Stimulated activated CD8-positive, alpha-beta memory T cell treated with anti-CD3 and anti-CD28 coated beads, Interleukin-15, amount 100 ng/mL, for 48 hours (primary cell): ENCODE data around the gene BSN.
"Not testable (repeated sequence)": the region's sequence is repeated elsewhere in the genome, so short reads cannot be mapped to it uniquely, and the experiment has no call there.

Experiments used
- DNase-seq, 2 donors: peaks; one replicate each; pipeline ENCODE4 v3.0.0-alpha.2; 2020; ENCODE audit warnings: low read depth in 2 of 2

Gene BSN

DNA sequence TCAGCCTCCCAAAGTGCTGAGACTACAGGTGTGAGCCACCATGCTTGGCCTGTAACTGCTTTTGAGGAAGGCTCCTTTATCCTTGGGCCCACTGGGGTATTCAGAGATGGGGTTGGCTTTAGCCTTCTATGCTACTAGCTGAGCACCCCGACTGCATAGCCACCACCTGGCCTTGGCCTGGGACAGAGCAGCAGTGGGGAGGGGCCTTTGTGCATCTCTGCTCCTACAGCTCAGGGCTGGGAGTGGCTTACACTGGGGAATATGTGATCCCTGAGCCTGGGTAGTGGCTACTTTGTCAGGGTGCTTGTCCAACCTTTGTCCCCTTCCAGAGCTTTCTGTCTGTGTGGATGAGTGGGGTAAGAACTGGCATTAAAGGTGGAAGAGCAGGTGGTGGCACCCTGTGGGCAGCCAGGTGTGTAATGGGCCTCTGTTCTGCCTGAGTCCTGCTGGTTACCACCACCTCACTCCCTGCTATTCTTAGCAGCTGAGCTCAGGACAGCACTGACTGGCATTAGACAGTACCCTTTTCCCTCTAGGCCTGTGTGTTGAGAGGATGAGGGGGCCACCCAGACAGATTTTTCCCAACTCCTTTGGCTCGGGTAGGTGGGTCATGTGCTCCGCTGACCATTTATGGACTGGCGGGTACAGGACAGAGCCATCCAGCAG is 141.2 kb downstream of the BSN start:
- DNase-seq = not testable (repeated sequence)

DNA sequence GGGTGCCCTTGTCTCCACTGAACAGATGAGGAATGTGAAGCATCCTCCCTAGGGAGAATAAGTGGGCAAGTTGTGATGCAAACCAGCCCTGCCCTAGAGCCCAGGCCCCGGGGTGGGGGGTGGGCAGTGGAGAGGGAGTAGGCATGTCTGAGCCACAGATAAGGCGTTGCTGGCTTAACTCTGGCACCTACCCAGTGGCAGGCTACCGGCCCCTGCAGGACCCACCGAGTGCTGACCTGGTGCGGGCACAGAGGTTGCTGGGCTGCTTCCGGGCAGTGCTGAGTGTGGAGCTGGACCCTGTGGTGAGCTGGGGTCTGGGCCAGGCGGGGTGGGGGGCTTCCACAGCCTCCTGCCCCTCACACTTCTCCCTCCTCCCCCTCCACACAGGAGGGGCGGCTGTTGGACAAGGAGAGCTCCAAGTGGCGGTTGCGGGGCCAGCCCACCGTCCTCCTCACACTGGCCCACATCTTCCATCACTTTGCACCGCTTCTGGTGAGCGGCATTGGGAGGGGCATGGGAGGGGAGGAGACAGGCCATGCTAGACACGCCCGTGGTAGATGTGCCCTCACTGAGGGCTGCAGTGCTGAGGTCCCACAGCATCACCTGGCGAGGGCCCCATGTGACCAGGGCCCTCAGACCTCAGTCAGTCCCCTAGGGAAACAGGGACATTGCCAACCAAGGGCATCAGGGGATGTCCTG is 145.2 kb downstream of the BSN start:
- DNase-seq = no peak

DNA sequence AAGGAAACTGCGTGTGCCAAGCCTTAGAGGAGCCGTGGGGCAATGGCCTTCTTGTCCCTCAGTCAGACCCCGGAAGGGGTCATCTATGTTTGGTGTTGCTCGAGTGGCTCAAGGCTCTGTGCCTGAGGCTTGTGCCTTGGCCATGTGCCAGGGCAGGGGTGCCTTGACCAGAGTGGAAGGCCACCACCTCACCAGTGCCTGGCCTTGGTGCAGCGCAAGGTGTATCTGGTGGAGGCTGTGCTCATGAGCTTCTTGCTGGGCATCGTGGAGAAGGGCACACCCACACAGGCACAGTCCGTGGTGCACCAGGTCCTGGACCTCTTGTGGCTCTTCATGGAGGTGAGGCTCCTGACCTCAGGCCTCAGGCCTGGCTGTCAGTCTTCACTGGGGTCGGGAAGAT is 145.7 kb downstream of the BSN start:
- no peak for DNase-seq

DNA sequence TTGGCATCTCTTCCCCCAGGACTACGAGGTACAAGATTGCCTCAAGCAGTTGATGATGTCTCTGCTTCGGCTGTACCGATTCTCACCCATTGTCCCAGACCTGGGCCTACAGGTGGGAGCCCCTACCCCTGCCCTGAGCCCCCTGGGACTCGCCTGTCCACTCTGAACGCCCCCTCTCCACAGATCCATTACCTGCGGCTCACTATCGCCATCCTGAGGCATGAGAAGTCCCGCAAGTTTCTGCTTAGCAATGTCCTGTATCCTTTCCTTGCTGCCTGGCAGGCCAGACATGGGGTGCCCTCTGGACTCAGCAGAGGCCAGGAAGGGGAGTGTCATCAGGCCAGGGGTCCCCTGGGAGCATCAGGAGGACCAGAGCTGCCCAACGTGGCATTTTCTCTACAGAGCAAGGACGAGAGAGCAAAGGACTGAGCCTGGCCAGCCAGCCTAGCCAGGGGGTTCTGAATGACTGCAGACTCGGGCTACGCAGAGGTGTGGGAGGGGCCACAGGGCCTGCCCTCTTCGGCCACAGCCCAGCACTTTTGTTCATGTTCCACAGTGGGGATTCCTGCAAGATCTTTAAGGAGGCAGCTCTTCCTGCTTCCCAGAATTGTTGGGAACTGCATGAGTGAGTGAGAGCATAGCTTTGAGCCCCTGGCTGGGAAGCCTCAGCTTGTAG is 146.3 kb downstream of the BSN start:
- no peak for DNase-seq

DNA sequence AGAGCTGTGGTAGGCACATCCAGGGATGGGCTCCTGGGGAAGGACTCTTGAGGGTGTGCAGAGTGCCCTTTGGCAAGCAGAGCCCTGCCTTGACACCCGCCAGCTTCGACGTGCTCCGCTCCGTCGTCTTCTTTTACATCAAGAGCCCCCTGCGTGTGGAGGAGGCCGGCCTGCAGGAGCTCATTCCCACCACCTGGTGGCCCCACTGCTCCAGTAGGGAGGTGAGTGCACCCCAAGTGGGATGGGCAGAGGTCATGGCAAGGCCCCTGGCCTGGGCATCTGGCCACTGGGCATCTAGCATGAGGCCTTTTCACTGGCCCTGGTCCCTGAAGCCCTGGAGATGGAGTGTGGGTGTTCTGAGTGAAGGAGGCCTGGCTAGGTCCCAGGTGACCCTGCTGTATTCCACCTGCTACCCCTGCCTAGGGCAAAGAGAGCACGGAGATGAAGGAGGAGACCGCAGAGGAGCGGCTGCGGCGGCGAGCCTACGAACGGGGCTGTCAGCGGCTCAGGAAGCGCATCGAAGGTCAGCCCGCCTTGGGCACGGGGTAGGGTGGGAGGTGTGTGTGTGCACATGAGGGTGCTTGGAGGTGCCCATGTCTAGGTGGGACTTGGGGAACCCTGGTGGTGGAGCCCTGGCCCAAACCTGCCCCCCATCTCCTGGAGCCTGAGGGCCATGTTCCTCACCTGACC is 147.3 kb downstream of the BSN start:
- DNase-seq = no peak

DNA sequence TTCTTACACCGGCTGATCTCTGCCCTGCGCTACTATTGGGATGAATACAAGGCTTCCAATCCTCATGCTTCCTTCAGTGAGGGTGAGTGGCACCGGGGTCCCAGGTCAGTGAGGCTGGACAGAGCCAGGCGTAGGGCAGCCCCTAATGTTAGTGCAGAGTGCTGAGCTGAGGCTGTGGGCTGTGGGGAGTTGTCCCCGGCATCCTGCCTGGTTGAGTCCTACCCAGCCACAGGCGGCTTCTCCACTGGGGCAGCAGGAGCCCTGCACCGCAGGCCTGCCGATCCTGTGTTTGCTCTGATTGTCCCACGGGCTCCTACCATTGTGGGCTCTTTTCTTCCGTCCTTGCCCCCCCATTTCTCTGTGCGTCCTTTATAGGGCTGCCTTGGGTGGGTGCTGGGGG is 148.4 kb downstream of the BSN start:
- no peak for DNase-seq

DNA sequence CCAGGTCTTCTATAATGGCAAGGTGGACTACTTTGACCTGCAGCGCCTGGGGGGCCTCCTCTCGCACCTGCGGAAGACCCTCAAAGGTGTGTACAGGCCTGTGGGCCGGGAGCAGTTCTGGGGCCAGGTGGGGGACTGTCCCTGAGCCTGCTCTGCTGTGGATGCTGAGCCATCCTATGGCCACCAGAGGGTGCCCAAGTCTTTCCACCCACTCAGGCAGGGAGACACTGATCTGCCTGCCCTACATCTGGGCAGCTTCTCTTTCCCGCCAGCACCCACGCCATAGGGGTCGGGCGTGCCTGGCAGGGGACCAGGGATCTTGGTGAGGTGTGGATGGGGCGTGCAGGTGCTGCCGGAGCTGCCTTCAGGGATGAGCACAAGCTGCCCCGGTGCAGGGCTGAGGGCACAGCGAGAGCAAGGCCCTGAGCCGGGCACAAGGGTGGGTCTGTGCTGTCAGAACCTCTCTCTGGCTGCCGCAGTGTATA is 149.2 kb downstream of the BSN start:
- peak; percentile 38 to 42 for DNase-seq

DNA sequence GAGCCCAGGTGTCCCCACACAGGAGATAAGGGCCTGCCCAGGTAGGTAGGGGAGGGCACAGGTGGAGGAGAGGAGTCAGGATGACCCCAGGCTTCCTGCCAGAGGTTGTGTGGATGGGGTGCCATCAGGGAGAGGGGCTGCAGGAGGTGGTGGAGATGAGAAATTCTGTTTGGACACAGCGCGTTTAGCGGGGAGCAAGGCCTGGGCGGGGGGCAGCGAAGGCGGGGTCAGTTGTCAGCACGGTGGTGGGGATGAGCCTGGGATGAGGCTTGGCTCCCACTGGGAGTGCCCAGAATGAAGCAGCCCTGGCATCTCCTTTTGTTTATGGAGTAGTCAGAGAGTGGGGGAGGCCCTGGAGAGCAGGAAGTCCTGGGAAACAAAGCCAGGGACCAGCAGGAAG is 149.7 kb downstream of the BSN start:
- no peak for DNase-seq

DNA sequence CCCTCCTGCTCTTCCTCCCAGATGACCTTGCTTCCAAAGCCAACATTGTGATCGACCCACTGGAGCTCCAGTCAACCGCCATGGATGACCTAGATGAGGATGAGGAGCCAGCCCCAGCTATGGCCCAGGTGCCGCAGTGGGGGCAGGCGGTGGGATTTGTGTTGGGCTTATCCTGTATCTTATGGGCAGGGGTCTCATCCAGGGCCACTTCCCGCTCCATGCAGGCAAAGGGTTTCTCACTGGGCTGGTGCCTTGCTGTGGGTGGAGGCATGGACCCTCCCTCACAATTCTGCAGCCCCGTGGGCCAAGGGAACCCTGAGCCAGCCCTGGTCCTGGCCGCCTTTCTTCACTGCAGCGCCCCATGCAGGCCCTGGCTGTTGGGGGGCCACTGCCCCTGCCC is 150.4 kb downstream of the BSN start:
- no peak for DNase-seq

DNA sequence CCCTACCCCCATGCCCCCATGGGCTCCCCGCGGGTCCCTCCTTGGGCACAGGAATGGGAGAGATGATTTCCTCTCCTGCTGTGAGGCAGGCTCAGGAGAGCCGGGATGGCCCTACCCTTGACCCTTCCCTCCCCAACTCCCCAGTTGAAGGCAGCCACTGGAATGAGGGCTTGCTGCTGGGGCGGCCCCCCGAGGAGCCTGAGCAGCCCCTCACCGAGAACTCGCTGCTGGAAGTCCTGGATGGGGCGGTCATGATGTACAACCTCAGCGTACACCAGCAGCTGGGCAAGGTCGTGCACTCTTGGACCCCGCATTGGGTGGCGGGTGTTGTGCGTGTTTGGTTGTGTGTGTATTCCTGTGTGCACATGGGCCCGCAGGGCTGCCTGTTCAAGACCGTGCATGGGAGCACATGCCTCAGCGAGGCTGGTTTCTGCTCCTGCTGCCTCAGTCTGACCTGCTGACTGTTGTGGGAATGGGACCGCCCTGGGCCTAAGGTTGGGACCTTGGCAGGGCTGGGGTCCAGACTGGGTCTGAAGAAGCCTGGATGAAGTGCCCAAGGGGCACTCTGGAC is 151.2 kb downstream of the BSN start:
- DNase-seq = no peak

DNA sequence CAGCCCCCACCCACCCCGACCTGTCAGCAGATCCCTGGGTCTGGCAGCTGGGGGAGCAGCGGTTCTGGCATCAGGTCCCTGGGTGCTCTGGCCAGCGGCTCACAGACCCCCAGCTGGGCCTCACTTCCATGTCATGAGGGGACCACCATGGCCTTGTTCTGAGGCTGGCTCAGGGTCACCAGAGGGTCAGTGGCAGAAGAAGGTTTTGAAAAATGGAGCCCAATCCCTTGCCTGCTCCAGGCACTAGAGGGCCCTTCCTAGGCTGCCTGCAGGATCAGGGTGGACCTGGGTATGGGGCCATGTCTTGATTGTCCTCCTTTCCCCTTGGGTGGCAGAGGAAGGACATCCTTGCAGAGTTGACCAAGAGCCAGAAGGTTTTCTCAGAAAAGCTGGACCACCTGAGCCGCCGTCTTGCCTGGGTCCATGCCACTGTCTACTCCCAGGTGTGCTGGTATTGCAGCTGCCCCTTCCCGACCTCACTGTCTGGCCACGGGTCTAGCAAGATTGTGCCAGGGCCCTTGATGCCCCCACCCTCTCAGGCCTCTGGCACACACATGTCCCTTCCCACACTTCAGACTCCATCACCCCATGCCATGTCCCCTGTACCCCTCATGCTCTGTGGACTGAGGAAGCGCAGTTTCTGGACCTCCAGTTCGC is 152.3 kb downstream of the BSN start:
- no peak for DNase-seq

DNA sequence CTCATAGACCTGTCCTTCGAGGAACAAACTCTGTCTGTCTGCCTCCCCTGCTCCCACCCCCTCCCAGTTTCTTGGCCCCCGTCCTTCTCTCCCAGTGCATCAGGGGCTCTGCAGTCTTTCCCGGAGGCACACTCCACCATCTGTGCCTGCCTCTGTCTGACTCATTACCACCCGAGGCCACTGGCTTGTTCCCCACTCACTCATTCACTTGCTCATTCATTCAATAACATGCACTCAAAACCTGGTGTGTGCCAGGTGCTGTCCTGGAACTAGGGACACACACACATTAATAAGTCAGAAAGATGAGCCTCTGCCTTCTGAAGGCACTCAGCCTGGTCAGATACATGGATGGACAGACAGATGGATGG is 152.8 kb downstream of the BSN start:
- DNase-seq = no peak

DNA sequence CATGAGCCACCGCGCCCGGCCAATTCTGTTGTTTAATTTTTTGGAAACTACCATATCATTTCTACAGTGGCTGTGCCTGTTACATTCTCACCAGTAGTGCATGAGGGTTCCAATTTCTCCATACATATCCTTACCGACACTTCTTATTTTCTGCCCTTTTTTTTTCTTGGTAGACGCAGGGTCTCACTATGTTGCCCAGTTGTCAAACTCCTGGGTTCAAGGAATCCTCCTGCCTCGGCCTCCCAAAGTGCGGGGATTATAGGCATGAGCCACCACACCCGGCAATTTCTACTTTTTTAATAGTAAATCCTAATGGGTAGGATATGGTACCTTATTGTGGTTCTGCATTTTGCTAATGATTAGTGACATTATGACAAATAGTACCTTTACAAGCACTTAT is 155.6 kb downstream of the BSN start:
- no peak for DNase-seq

DNA sequence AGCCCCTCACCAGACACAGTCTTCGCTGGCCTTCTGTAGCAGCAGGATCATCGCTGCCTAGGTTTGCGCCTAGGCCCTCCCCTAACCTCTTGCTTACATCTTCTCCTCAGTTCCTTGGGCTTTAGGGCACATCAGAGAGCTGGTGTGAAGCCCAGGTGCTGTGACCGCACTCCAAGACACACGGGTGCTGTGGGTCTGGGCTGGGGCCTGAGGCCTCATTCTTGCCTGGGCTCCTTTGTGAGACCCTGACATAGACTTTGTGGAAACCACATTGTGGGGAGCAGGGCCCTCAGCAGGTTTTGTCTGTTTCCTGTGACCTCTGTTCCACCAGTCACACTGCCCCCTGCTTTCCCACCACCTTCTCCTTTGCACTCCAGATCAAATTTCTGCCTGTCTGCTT is 157.2 kb downstream of the BSN start:
- no peak for DNase-seq

DNA sequence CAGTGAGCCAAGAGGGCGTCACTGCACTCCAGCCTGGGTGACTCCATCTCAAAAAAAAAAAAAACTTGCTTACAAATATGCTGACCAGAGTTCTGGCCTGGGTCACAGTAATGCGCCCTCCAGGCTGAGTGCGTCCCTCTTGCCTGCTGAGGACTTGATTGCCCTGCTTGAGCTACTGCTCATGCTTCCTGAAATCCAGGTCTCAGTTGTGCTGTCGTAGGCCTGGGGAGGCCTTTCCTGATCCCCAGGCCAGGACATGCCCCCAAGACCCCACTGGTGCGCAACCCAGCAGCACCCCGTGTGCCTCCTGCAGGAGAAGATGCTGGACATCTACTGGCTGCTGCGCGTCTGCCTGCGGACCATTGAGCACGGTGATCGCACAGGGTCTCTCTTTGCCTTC is 157.9 kb downstream of the BSN start:
- no peak for DNase-seq

DNA sequence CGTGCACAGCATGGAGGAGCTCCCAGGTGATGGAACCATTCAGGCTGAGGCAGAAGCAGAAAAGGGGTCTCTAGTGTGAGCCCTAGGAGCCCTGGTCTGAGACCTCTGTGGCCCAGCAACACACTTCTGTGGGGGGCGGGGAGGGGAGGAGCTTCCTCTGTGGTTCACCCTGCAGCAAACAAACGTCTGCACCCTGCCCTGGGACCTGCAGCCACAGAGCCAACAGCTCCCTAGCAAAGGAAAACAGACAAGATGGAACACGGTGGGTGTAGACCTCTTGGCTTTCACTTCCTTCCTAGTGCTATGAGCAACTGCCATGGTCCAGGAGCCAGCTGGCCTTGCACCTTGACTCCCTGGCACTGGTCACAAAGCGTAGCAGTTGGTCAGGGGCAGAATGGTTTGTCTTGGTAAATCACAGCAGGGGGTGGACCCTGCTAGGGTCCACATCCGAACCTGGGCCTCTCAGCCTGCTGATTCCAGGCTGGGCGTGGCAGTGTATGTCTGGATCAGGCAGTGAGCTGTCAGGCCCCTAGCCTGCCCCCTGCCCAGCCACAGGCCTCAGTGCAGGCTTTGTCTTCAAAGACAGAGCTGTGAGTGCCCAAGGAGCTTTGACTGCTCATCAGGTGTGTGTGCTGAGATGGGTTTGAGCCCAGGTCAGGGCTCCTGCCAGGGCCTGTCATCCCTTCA is 158.5 kb downstream of the BSN start:
- no peak for DNase-seq

DNA sequence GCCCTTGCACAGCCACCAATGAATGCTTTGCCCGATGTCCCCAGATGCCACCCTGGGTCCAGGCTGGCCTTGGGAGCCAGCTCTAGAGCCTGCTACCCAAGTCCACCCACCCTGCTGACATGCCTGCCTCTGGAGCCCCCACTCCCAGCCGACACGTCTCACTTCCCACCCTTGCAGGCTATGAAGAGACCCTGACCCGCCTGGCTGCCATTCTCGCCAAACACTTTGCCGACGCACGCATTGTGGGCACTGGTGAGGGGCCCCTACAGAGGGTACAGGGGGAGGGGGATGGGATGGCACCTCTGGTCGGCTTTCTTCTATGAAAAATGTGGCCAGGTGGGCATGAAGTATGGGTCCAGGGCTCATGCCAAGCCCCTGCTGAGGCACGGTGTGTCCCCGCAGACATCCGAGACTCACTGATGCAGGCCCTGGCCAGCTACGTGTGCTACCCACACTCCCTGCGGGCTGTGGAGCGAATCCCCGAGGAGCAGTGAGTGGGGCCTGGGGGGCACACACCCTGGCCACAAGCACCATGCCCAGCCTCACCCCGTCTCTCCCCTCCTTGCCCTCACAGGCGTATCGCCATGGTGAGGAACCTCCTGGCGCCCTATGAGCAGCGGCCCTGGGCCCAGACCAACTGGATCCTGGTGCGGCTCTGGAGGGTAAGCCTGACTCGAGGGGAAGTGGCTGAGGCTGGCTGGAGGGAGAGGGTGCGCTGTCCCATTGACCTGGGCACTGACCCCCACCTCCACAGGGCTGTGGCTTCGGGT is 159.2 kb downstream of the BSN start:
- DNase-seq = no peak

DNA sequence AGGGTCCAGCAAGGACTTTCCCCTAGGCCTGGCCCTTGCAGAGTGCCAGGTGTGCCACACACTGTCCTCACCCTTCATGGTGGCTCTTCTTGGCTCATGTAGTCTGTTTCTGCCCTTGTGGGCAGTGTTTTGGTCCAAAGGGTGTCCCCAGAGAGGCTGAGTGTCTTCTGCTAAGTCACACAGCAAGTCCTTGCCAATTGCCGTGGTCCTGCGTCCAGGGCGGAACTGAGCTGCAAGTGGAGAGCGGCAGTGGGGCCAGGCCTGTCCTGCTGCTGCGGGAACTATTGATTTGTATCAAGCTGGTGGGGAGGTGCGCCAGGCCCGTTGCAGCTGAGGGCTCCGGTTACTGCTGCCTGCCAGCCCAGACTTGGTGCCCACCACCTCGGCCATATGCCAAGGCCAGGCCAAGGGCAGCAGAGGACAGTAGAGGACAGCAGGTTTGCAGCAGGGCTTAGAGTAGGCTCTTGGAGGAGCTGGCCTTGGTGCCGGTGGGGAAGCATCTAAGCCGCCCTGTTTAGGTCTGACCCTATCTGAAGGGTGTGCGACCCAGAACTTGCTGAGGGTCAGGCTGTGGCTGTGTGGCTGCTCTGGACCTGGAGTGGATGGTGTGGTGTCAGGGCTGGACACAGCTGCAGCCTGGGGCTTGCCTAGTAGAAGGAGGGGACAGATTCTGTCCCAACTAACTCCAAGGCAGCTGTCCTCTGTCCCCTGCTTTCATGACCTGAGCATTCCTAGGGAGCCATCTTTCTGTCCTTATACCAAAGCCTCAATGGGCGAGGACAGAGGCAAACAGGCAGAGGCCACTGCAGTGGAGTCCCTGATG is 160.7 kb downstream of the BSN start:
- no peak for DNase-seq

DNA sequence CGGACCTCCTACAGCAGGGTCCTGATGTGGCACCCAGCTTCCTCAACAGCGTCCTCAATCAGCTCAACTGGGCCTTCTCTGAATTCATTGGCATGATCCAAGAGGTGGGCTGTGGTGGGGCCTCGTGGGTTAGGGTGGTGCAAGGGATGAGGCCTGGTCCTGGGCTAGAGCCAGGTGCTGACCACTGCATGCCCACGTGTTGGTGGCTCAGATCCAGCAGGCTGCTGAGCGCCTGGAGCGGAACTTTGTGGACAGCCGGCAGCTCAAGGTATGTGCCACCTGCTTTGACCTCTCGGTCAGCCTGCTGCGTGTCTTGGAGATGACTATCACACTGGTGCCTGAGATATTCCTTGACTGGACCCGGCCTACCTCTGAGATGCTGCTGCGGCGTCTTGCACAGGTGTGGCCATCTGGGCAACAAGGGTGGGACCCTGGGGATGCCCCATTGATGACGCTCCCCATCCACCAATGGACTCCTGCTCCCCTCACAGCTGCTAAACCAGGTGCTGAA is 161.4 kb downstream of the BSN start:
- DNase-seq = no peak
